Activated T-helper 17 cell treated with anti-CD3 and anti-CD28 coated beads, Interleukin-2, amount 50 U/mL, for 72 hours (primary cell): Measurements from ENCODE around the gene BEND6. TPM values are rescaled to one million over a fixed set of nuclear protein-coding genes. Genes with fewer than 3 reads are reported as not detected.
"Not testable (repeated sequence)": the region's sequence is repeated elsewhere in the genome, so short reads cannot be mapped to it uniquely, and the experiment has no call there.

Source experiments
- ATAC-seq: fragments of 150-1000 bp; cut with Tn5 transposase; replicated peaks from 2 replicates; pipeline ENCODE4 v1.10.0; 2021; ENCODE audit warnings: mild to moderate bottlenecking, moderate library complexity
- H3K27ac Mint-ChIP-seq: one replicate; pipeline ENCODE4 v1.8.0; 2022; ENCODE audit warnings: mixed read lengths
- H3K27me3 Mint-ChIP-seq: one replicate; pipeline ENCODE4 v1.8.0; 2022; ENCODE audit warnings: mixed read lengths
- H3K36me3 Mint-ChIP-seq: one replicate; pipeline ENCODE4 v1.8.0; 2022; ENCODE audit warnings: low read depth, mild to moderate bottlenecking, mixed read lengths
- H3K4me1 Mint-ChIP-seq: one replicate; pipeline ENCODE4 v1.8.0; 2022; ENCODE audit warnings: mixed read lengths
- H3K4me3 Mint-ChIP-seq: one replicate; pipeline ENCODE4 v1.8.0; 2022; ENCODE audit warnings: mild to moderate bottlenecking, mixed read lengths
- H3K9me3 Mint-ChIP-seq: one replicate; pipeline ENCODE4 v1.8.0; 2022; ENCODE audit warnings: mixed read lengths
- total RNA-seq, 2 donors: library from RNA; stranded (reverse); gene quantifications; one replicate each; pipeline ENCODE4 v1.2.3, GENCODE V29; 2022

The BEND6 gene
- total RNA-seq, 2 donors from 2014 or later: 0.15 TPM; not detected in 1

DNA sequence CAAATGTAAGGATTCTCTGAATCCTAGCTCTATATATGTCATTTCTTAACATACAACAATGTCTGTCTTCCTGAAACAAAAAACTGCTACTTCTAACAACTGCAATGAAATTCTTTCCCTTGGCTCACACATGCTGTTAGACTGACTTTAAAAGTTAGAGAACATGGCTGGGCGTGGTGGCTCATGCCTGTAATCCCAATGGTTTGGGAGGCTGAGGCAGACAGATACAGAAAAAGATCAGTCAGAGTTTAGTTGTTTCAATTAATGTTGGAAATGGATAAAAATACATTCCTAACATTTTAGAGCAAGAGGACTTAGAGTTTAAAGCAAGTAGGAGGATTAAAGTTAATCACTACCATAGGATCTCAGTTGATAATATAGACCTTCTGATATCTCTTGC is 62.9 kb downstream of the BEND6 start:
- no peaks in the 10 kb centered on the region for H3K4me1 Mint-ChIP-seq
- no peak for ATAC-seq
- H3K9me3 Mint-ChIP-seq: no peaks in the 10 kb centered on the region
- no peak overlapping the region for H3K27ac Mint-ChIP-seq
- no peaks in the 10 kb centered on the region for H3K36me3 Mint-ChIP-seq
- no peak overlapping the region for H3K4me3 Mint-ChIP-seq
- H3K27me3 Mint-ChIP-seq: peaks cover 6% of the 10 kb centered on the region

- Mint-ChIP-seq H3K36me3 (no peaks in the 10 kb centered on the region), H3K4me1 (no peaks in the 10 kb centered on the region), H3K27me3 (peaks cover 6% of the 10 kb centered on the region), H3K9me3 (peaks cover under 1% of the 10 kb centered on the region), H3K27ac (no peak overlapping the region), H3K4me3 (no peak overlapping the region)
- ATAC-seq: no peak
Measured at GRCh38 chr6:57019434-57019833, 64.5 kb downstream of the BEND6 start.

- ATAC-seq: peak; percentile 63
- Mint-ChIP-seq H3K4me3 (no peak overlapping the region), H3K27ac (no peak overlapping the region), H3K27me3 (peaks cover 7% of the 10 kb centered on the region), H3K4me1 (no peaks in the 10 kb centered on the region), H3K9me3 (peaks cover 11% of the 10 kb centered on the region), H3K36me3 (no peaks in the 10 kb centered on the region)
Measured at GRCh38 chr6:57021086-57021720, 66.3 kb downstream of the BEND6 start.

DNA sequence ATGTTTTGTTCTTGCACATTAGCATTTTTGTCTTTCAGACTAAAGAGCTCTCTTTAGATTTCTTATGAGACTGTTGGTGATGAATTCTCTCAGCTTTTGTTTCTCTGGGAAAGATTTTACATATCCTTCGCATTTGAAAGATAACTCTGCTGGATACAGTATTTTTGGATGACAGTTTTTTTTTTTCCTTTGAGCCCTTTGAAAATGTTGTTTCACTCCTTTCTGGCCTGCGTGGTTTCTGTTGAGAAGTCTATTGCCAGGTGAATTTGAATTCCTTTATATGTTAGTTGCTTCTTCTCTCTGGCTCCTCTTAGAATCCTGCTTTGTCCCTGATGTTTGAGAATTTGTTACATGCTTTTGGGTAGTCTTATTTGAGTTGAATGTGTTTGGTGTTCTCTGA is 69.4 kb downstream of the BEND6 start:
- Mint-ChIP-seq H3K27me3 (peaks cover 5% of the 10 kb centered on the region), H3K9me3 (peaks cover 11% of the 10 kb centered on the region), H3K4me1 (no peaks in the 10 kb centered on the region), H3K27ac (no peak overlapping the region), H3K4me3 (no peak overlapping the region), H3K36me3 (no peaks in the 10 kb centered on the region)
- no peak for ATAC-seq

DNA sequence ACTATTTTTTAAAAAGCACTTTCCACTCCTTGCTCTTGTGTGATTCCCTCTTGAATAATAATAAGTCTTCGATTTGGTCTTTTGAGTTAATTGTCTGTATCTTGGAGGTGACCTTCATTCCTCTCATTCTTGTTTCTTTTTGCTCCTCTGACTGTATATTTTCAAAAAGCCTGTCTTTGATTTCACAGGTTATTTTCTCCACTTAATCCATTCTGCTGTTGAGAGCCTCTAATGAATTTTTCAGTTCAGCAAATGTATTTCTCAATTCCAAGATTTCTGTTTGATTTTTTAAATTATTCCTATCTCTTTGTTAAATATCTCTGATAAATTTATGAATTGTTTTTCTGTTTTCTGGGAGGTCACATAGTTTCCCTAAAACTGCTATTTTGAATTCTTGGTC is 69.9 kb downstream of the BEND6 start:
- Mint-ChIP-seq H3K36me3 (no peaks in the 10 kb centered on the region), H3K27ac (no peak overlapping the region), H3K27me3 (peaks cover 10% of the 10 kb centered on the region), H3K4me3 (no peak overlapping the region), H3K4me1 (no peaks in the 10 kb centered on the region), H3K9me3 (peaks cover 11% of the 10 kb centered on the region)
- no peak for ATAC-seq

DNA sequence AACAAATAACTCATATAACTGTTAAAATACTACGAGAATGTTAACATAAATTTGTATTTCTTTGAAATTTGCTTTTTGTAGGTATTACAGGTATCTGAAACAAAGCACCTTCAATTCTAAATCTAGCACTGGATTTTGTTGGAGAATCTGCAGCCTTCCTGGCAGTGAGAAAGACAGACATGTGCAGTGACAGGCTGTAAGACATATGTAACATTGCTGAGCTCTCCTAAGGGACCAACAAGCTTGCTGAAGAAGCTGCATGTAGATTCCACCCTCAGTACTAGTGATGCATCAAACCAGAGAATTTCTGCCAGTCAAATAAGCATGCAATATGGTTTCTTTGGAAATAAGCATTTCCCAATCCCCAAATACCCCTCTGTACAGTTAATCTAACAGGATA is 71.1 kb downstream of the BEND6 start:
- Mint-ChIP-seq H3K4me1 (no peaks in the 10 kb centered on the region), H3K27ac (no peak overlapping the region), H3K36me3 (no peaks in the 10 kb centered on the region), H3K9me3 (peaks cover 11% of the 10 kb centered on the region), H3K4me3 (no peak overlapping the region), H3K27me3 (peaks cover 10% of the 10 kb centered on the region)
- ATAC-seq: no peak

- H3K4me1 Mint-ChIP-seq: no peaks in the 10 kb centered on the region
- no peak overlapping the region for H3K27ac Mint-ChIP-seq
- peaks cover 11% of the 10 kb centered on the region for H3K9me3 Mint-ChIP-seq
- peaks cover 14% of the 10 kb centered on the region for H3K27me3 Mint-ChIP-seq
- H3K36me3 Mint-ChIP-seq: no peaks in the 10 kb centered on the region
- ATAC-seq: no peak
- no peak overlapping the region for H3K4me3 Mint-ChIP-seq
Measured at GRCh38 chr6:57027301-57027700, 72.4 kb downstream of the BEND6 start.

- Mint-ChIP-seq H3K4me1 (no peaks in the 10 kb centered on the region), H3K27me3 (peaks cover 19% of the 10 kb centered on the region), H3K36me3 (no peaks in the 10 kb centered on the region), H3K4me3 (no peak overlapping the region), H3K27ac (no peak overlapping the region), H3K9me3 (peaks cover 11% of the 10 kb centered on the region)
- ATAC-seq: no peak
Measured at GRCh38 chr6:57029213-57029612, 74.3 kb downstream of the BEND6 start.

- H3K4me3 Mint-ChIP-seq: no peak overlapping the region
Measured at GRCh38 chr6:57033228-57033627, 78.3 kb downstream of the BEND6 start.

GRCh38 chr6:57035549-57035948 is 80.6 kb downstream of the BEND6 start:
- Mint-ChIP-seq H3K27ac (no peak overlapping the region), H3K27me3 (peaks cover 36% of the 10 kb centered on the region), H3K9me3 (no peaks in the 10 kb centered on the region), H3K36me3 (no peaks in the 10 kb centered on the region), H3K4me3 (no peak overlapping the region), H3K4me1 (no peaks in the 10 kb centered on the region)
- ATAC-seq: no peak

More at GRCh38 chr6:57033228-57033627, 78.3 kb downstream of the BEND6 start:
- Mint-ChIP-seq H3K4me1 (no peaks in the 10 kb centered on the region), H3K36me3 (no peaks in the 10 kb centered on the region), H3K27ac (no peak overlapping the region), H3K27me3 (peaks cover 34% of the 10 kb centered on the region), H3K9me3 (no peaks in the 10 kb centered on the region)
- no peak for ATAC-seq

GRCh38 chr6:57038906-57039305 is 84.0 kb downstream of the BEND6 start:
- H3K36me3 Mint-ChIP-seq: no peaks in the 10 kb centered on the region
- H3K27ac Mint-ChIP-seq: no peak overlapping the region
- H3K4me3 Mint-ChIP-seq: no peak overlapping the region
- H3K27me3 Mint-ChIP-seq: peaks cover 36% of the 10 kb centered on the region
- no peaks in the 10 kb centered on the region for H3K9me3 Mint-ChIP-seq
- H3K4me1 Mint-ChIP-seq: no peaks in the 10 kb centered on the region
- no peak for ATAC-seq

- H3K27me3 Mint-ChIP-seq: peaks cover 30% of the 10 kb centered on the region
- no peak overlapping the region for H3K4me3 Mint-ChIP-seq
- no peak overlapping the region for H3K27ac Mint-ChIP-seq
- no peak for ATAC-seq
- no peaks in the 10 kb centered on the region for H3K4me1 Mint-ChIP-seq
- H3K36me3 Mint-ChIP-seq: no peaks in the 10 kb centered on the region
- H3K9me3 Mint-ChIP-seq: no peaks in the 10 kb centered on the region
Measured at GRCh38 chr6:57040011-57040410, 85.1 kb downstream of the BEND6 start.

- not testable (repeated sequence) for H3K4me3 Mint-ChIP-seq, H3K27ac Mint-ChIP-seq, H3K9me3 Mint-ChIP-seq, H3K4me1 Mint-ChIP-seq, ATAC-seq
- Mint-ChIP-seq H3K27me3 (peaks cover 14% of the 10 kb centered on the region), H3K36me3 (peaks cover 13% of the 10 kb centered on the region)
Measured at GRCh38 chr6:57044061-57044460, 89.2 kb downstream of the BEND6 start.

GRCh38 chr6:57044568-57044967 is 89.7 kb downstream of the BEND6 start:
- H3K9me3 Mint-ChIP-seq: no peaks in the 10 kb centered on the region
- no peak for ATAC-seq
- H3K27me3 Mint-ChIP-seq: peaks cover 13% of the 10 kb centered on the region
- peaks cover 12% of the 10 kb centered on the region for H3K4me1 Mint-ChIP-seq
- peaks cover 18% of the 10 kb centered on the region for H3K36me3 Mint-ChIP-seq
- no peak overlapping the region for H3K4me3 Mint-ChIP-seq
- H3K27ac Mint-ChIP-seq: no peak overlapping the region

DNA sequence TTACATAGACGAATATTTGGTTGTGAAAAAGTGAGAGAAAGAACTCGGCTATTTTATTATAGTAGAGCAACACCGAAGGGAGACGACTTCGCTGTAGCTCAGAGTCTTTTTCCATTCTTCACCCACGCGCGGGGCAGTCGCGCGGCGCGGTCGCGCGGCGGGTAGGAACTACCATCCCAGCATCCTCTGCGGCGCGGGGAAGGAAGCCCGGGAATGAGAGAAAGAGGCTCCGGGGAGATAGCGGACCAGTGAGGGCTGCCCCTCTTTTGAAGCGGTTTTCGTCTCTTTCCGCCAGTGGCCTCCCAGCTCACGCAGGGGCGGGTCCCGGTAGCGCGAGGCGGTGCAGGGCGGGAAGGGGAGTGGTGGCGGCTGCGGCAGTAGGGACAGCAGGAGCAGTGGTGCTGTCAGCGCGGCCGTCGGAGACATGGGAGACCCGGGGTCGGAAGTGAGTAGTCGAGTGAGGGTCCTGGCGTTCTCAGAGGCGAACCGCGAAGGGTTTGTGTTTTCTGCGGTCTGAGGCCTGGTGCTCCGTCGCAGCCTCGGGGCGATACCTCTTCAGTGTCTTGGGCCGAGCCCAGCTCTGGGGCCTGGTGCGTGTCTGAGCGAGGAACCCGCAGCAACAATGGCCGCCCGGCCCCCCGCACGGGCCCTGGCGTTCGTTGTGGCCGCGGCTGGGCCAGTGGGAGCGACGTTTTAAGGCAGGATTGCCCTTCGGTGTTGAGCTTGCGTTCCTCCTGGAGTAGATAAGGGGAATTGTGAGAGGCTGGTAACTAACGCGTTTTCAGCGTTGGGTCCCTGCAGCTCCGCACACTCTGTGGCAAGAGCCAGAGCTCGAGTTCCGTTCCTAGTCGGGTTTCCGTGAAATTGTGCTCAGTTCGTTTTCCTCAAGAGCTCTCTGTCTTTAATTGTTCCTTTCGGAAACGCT is 91.7 kb downstream of the BEND6 start, which contains the start of gene KIAA1586:
TSS of gene KIAA1586 (plus strand) at position 362 of the 925 bp plus-strand sequence. CDS start at position 425, 63 bp downstream.
- peaks cover 14% of the 10 kb centered on the region for H3K4me1 Mint-ChIP-seq

More for the DNA sequence above, 91.7 kb downstream of the BEND6 start, which contains the start of gene KIAA1586:
- Mint-ChIP-seq H3K27ac (peak within 1 kb of the TSS; percentile 95), H3K36me3 (peaks cover 39% of the 10 kb centered on the region), H3K4me3 (peak within 1 kb of the TSS; percentile 94)
- not testable (repeated sequence) for H3K27me3 Mint-ChIP-seq, H3K9me3 Mint-ChIP-seq
- ATAC-seq: peak; percentile 96
